ENCODE results near the gene TTC9. TPM values are rescaled to one million over a fixed set of nuclear protein-coding genes. Genes with fewer than 3 reads are reported as not detected.

The TTC9 gene
- total RNA-seq, 1 experiment from 2014 or later: 4.7 TPM

DNA sequence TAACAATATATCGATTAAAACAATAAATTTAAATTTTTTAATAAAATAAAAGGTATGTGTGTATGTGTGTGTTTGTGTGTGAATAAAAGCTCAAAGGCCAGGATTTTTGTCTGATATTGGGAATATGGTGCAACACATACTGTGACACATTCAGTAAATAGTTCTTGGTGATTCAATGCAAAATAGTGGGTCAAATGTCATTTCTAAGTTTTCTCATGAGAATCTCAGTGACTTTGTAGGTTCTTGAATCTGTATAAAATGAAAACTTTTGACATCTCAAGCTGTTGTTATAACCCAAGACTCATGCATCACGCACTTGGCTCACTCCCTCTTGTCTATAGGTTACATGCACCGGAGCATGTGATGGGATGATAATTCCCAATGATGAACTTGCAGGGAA is 25.1 kb upstream of the TTC9 start:
- no peak for DNase-seq (ENCODE audit: low spot score)
- POLR2A ChIA-PET (ENCODE audit: low non-redundant PET): interaction anchor here (0.7 kb wide), 1 partner anchor 16 kb away, joined by 4 read pairs; no protein-coding TSS in a partner anchor
- Histone ChIP-seq H3K36me3 (ENCODE audit: insufficient read depth, low read length, poor library complexity, severe bottlenecking) (no peaks in the 10 kb centered on the region), H3K27ac (ENCODE audit: low read depth, low read length, poor library complexity, severe bottlenecking) (no peak overlapping the region), H3K4me3 (ENCODE audit: low read depth, low read length, poor library complexity, severe bottlenecking) (no peak overlapping the region), H3K27me3 (replicated peaks; ENCODE audit: insufficient read depth, low read depth, low read length, poor library complexity) (no peaks in the 10 kb centered on the region), H3K4me1 (ENCODE audit: insufficient read depth, low read length, poor library complexity, severe bottlenecking) (no peaks in the 10 kb centered on the region), H3K9me3 (ENCODE audit: low read depth, low read length, poor library complexity, severe bottlenecking) (no peaks in the 10 kb centered on the region)
- CTCF ChIA-PET: no interaction called here
- TF ChIP-seq, protein P1, sequence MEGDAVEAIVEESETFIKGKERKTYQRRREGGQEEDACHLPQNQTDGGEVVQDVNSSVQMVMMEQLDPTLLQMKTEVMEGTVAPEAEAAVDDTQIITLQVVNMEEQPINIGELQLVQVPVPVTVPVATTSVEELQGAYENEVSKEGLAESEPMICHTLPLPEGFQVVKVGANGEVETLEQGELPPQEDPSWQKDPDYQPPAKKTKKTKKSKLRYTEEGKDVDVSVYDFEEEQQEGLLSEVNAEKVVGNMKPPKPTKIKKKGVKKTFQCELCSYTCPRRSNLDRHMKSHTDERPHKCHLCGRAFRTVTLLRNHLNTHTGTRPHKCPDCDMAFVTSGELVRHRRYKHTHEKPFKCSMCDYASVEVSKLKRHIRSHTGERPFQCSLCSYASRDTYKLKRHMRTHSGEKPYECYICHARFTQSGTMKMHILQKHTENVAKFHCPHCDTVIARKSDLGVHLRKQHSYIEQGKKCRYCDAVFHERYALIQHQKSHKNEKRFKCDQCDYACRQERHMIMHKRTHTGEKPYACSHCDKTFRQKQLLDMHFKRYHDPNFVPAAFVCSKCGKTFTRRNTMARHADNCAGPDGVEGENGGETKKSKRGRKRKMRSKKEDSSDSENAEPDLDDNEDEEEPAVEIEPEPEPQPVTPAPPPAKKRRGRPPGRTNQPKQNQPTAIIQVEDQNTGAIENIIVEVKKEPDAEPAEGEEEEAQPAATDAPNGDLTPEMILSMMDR (conservative IDR thresholded peaks at IDR 0.05; ENCODE audit: low read depth, low read length): no peak
- no peak for TF ChIP-seq EZH2 (IDR thresholded peaks at IDR 0.05; ENCODE audit: borderline replicate concordance, low read depth, low read length, poor library complexity, severe bottlenecking)
- BruUV-seq (replicated peaks): no TSS peak
- intact Hi-C loops (cut with micrococcal nuclease; ENCODE audit: unreplicated experiment): no loop called here

DNA sequence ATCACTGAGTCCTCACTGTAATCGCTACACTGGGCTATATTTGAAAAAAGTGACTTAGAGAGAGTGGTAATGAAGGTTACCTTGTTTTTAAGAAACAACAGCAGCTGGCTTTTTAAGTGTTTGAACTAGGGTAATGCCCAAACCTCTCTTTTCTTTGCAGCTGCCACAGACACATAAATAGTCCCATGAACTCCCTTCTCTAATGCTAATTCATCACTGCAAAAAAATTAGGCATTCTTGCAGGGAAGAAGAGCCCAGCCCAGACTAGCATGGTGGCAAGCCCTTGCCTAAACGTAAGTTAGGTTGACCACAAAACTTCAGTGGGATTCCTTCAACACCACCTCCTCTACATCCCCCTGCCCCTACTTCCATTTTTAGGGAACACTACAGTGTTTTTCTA is 23.4 kb upstream of the TTC9 start:
- BruUV-seq (replicated peaks): no TSS peak
- Histone ChIP-seq H3K27ac (ENCODE audit: low read depth, low read length, poor library complexity, severe bottlenecking) (no peak overlapping the region), H3K4me3 (ENCODE audit: low read depth, low read length, poor library complexity, severe bottlenecking) (no peak overlapping the region), H3K4me1 (ENCODE audit: insufficient read depth, low read length, poor library complexity, severe bottlenecking) (no peaks in the 10 kb centered on the region), H3K27me3 (replicated peaks; ENCODE audit: insufficient read depth, low read depth, low read length, poor library complexity) (no peaks in the 10 kb centered on the region), H3K9me3 (ENCODE audit: low read depth, low read length, poor library complexity, severe bottlenecking) (no peaks in the 10 kb centered on the region), H3K36me3 (ENCODE audit: insufficient read depth, low read length, poor library complexity, severe bottlenecking) (no peaks in the 10 kb centered on the region)
- no peak for DNase-seq (ENCODE audit: low spot score)
- TF ChIP-seq, protein P1 (conservative IDR thresholded peaks at IDR 0.05; ENCODE audit: low read depth, low read length): no peak
- TF ChIP-seq EZH2 (IDR thresholded peaks at IDR 0.05; ENCODE audit: borderline replicate concordance, low read depth, low read length, poor library complexity, severe bottlenecking): no peak
- ChIA-PET CTCF (no interaction called here), POLR2A (ENCODE audit: low non-redundant PET) (no interaction called here)
- intact Hi-C loops (cut with micrococcal nuclease; ENCODE audit: unreplicated experiment): no loop called here

DNA sequence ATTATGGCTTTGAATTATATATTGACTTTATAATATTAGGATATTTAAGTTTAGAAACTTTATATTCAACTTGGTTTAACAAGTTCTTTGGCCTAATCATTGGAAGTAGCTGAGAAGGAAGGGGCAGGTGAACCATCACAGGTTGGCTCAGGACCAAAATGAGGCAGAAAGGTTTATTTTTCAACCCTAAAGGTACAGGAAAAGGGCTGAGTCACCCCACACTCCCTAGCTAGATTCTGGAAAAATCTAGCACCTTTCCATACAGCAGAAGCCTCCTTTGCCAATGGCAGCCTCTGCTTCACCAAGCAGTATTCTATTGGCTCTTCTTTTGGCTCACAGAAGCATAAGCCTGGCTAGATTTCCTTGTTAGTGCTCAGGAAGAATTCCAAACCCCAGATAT is 22.0 kb upstream of the TTC9 start:
- intact Hi-C loops (cut with micrococcal nuclease; ENCODE audit: unreplicated experiment): loop anchor here (5.0 kb wide), 2 partner anchors 198 to 353 kb away; no protein-coding TSS in a partner anchor
- Histone ChIP-seq H3K36me3 (ENCODE audit: insufficient read depth, low read length, poor library complexity, severe bottlenecking) (no peaks in the 10 kb centered on the region), H3K27ac (ENCODE audit: low read depth, low read length, poor library complexity, severe bottlenecking) (no peak overlapping the region), H3K9me3 (ENCODE audit: low read depth, low read length, poor library complexity, severe bottlenecking) (no peaks in the 10 kb centered on the region), H3K27me3 (replicated peaks; ENCODE audit: insufficient read depth, low read depth, low read length, poor library complexity) (no peaks in the 10 kb centered on the region), H3K4me3 (ENCODE audit: low read depth, low read length, poor library complexity, severe bottlenecking) (no peak overlapping the region), H3K4me1 (ENCODE audit: insufficient read depth, low read length, poor library complexity, severe bottlenecking) (no peaks in the 10 kb centered on the region)
- no peak for DNase-seq (ENCODE audit: low spot score)
- no TSS peak for BruUV-seq (replicated peaks)
- ChIA-PET POLR2A (ENCODE audit: low non-redundant PET) (no interaction called here), CTCF (no interaction called here)
- TF ChIP-seq, protein P1 (conservative IDR thresholded peaks at IDR 0.05; ENCODE audit: low read depth, low read length): no peak
- TF ChIP-seq EZH2 (IDR thresholded peaks at IDR 0.05; ENCODE audit: borderline replicate concordance, low read depth, low read length, poor library complexity, severe bottlenecking): no peak

Measured in A673 (cell line).